GM18526 (cell line): Measurements from ENCODE around the gene LTV1.
A peak's percentile ranks its signal among the peaks of the same experiment; 100 is the strongest.

Experiments
- POLR2A ChIP-seq: IDR thresholded peaks from 3 replicates; pipeline ENCODE4 v1.6.1; 2011; ENCODE audit not compliant: insufficient read length; ENCODE audit errors: extremely low read depth

LTV1 gene

GRCh38 chr6:143842902-143843676 lies at the start of gene LTV1:
Gene LTV1, plus strand, starts transcription at chr6:143843338. Its CDS starts 140 bp downstream, at chr6:143843478.
- TF ChIP-seq POLR2A: peak; percentile 83

- TF ChIP-seq POLR2A: no peak
Observed at GRCh38 chr6:143802833-143803565, 40.1 kb upstream of the LTV1 start.

GRCh38 chr6:143803769-143804568 lies 39.2 kb upstream of the LTV1 start:
- TF ChIP-seq POLR2A: no peak

GRCh38 chr6:143804835-143805239 lies 38.3 kb upstream of the LTV1 start:
- TF ChIP-seq POLR2A: no peak

- no peak for TF ChIP-seq POLR2A
Observed at GRCh38 chr6:143806282-143807102, 36.6 kb upstream of the LTV1 start.

- TF ChIP-seq POLR2A: no peak
Observed at GRCh38 chr6:143807103-143807772, 35.9 kb upstream of the LTV1 start.

- TF ChIP-seq POLR2A: no peak
Observed at GRCh38 chr6:143810745-143811144, 32.4 kb upstream of the LTV1 start.

- TF ChIP-seq POLR2A: no peak
Observed at GRCh38 chr6:143811501-143812157, 31.5 kb upstream of the LTV1 start.

- no peak for TF ChIP-seq POLR2A
Observed at GRCh38 chr6:143817621-143818020, 25.5 kb upstream of the LTV1 start.

- TF ChIP-seq POLR2A: no peak
Observed at GRCh38 chr6:143821359-143821758, 21.8 kb upstream of the LTV1 start.

GRCh38 chr6:143822584-143823024 lies 20.5 kb upstream of the LTV1 start:
- TF ChIP-seq POLR2A: no peak

GRCh38 chr6:143823548-143823947 lies 19.6 kb upstream of the LTV1 start:
- no peak for TF ChIP-seq POLR2A

- TF ChIP-seq POLR2A: no peak
Observed at GRCh38 chr6:143828572-143828971, 14.6 kb upstream of the LTV1 start.

GRCh38 chr6:143836150-143836549 lies 7.0 kb upstream of the LTV1 start:
- no peak for TF ChIP-seq POLR2A
